K562 (cell line): Measurements from ENCODE around the gene PLEKHA6. TPM values are rescaled to one million over a fixed set of nuclear protein-coding genes. Genes with fewer than 3 reads are reported as not detected.
A peak's percentile ranks its signal among the peaks of the same experiment; 100 is the strongest.

Experiments used
- FOXJ2 ChIP-seq: fragments of 200-800 bp; sonication (Bioruptor generic); IDR thresholded peaks from 2 replicates; pipeline ENCODE4 v1.6.1; 2016; ENCODE audit warnings: missing genetic modification characterization, missing compliant biosample characterization
- REST ChIP-seq, 2 experiments: fragments of 450-650 bp; formaldehyde crosslinking in 1 of 2; IDR thresholded peaks; 2 replicates each; pipeline versions ENCODE4 v1.4.0 to v1.6.1; 2014 to 2020; ENCODE audit warnings: mild to moderate bottlenecking in 2 of 2, borderline replicate concordance in 1 of 2, low read depth in 1 of 2
- ZBTB11 ChIP-seq, 3 experiments: fragments of 200-800 bp in 1 of 3; fragments of 250-450 bp in 1 of 3; fragments of 450-650 bp in 1 of 3; sonication (Bioruptor Pico) in 1 of 3; sonication (Bioruptor generic) in 1 of 3; formaldehyde crosslinking in 1 of 3; IDR thresholded peaks; 2 replicates each; pipeline versions ENCODE4 v1.6.1 to v1.8.0; 2016 to 2022; ENCODE audit warnings: mild to moderate bottlenecking in 2 of 3, missing genetic modification characterization in 2 of 3, missing compliant biosample characterization in 1 of 3, moderate library complexity in 1 of 3
- ZBTB40 ChIP-seq, 2 experiments: fragments of 450-650 bp in 1 of 2; sonication (generic) in 1 of 2; formaldehyde crosslinking in 1 of 2; IDR thresholded peaks; 2 replicates each; pipeline versions ENCODE4 v1.7.1 to v1.9.0; 2016 to 2022; ENCODE audit warnings: inconsistent platforms in 1 of 2, mild to moderate bottlenecking in 1 of 2, missing genetic modification reagents in 1 of 2
- polyA plus RNA-seq, 8 experiments: library from polyadenylated mRNA; depleted of rRNA in 4 of 8; stranded (reverse) in 5 of 8; unstranded in 3 of 8; fragments of >200 nt; fragmentation: Nextera tagmentation in 2 of 8; fragmentation: Illumina TruSeq in 1 of 8; extraction: Ambion mirVana in 2 of 8; extraction: Trizol in 1 of 8; gene quantifications; 2 replicates each; pipeline versions ENCODE4 v1.2.1 to v1.2.3, GENCODE V29; 2011 to 2014; ENCODE audit warnings: inconsistent platforms in 1 of 8, missing spikeins in 1 of 8
- total RNA-seq, 7 experiments: library from RNA; depleted of rRNA in 6 of 7; stranded (reverse); fragments of >200 nt in 6 of 7; fragmentation: Illumina TruSeq in 2 of 7; extraction: Trizol in 2 of 7; gene quantifications; 2 replicates each; pipeline versions ENCODE4 v1.2.1 to v1.2.3, GENCODE V29; 2011 to 2021; ENCODE audit warnings: low replicate concordance in 1 of 7

Gene PLEKHA6
- total and polyA plus RNA-seq, 9 of the 15 experiments (the other 6 are each of a cell fraction or from before 2014, with no cell fraction given) = under 0.01 to 0.33 (median 0.01) TPM; not detected in 4

- TF ChIP-seq ZBTB40 (IDR thresholded peaks at IDR 0.05) = no peak
- no peak for TF ChIP-seq ZBTB40 (CRISPR knock-in tag; IDR thresholded peaks at IDR 0.05)
- TF ChIP-seq FOXJ2 (tag) = no peak
- peak; percentile 62 for TF ChIP-seq REST (IDR thresholded peaks at IDR 0.05; ENCODE audit: borderline replicate concordance)
- peak; percentile 44; the same call in 1 of the 2 replicates for TF ChIP-seq REST (CRISPR knock-in tag; IDR thresholded peaks at IDR 0.05; ENCODE audit: low read depth)
- TF ChIP-seq ZBTB11 (CRISPR knock-in tag; IDR thresholded peaks at IDR 0.05) = no peak
Measured at GRCh38 chr1:204207136-204207616, 152.6 kb downstream of the PLEKHA6 start (continued).
